HG03439 (cell line): Measurements from ENCODE around the gene MIDN.

Experiments used
- ATAC-seq: cut with Tn5 transposase; IDR thresholded peaks from one replicate; pipeline ENCODE4 v1.9.1; 2021; ENCODE audit warnings: mild to moderate bottlenecking, moderate library complexity; ENCODE audit not compliant: unreplicated experiment

The MIDN gene

DNA sequence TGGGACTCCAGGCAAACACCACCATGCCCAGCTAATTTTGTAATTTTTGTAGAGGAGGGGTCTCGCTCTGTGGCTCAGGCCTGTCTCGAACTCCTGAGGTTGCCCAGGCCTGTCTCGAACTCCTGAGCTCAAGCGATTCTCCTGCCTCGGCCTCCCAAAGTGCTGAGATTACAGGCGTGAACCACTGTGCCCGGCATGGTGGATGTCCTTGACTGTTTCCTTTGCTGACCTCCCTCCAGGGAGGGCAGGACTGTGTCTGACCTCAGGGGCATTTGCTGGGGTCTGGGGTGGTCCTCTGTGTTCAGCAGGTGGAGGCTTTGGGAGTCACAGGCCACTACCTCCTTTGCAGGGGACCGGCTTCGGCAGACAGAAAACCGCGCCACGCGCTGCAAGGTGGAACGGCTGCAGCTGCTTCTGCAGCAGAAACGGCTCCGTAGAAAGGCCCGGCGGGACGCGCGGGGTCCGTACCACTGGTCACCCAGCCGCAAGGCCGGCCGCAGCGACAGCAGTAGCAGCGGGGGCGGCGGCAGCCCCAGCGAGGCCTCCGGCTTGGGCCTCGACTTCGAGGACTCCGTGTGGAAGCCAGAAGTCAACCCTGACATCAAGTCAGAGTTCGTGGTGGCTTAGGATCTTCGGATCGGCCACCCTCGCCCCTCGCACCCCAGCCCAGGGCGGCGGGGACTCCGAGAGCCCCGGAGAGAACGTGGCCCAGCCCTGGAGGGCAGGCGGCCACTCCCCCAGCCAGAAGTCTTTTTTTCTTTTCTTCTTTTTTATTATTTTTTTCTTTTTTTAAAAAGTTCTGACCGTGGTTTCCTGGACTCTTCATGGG is 8.5 kb downstream of the MIDN start:
- ATAC-seq = no peak

DNA sequence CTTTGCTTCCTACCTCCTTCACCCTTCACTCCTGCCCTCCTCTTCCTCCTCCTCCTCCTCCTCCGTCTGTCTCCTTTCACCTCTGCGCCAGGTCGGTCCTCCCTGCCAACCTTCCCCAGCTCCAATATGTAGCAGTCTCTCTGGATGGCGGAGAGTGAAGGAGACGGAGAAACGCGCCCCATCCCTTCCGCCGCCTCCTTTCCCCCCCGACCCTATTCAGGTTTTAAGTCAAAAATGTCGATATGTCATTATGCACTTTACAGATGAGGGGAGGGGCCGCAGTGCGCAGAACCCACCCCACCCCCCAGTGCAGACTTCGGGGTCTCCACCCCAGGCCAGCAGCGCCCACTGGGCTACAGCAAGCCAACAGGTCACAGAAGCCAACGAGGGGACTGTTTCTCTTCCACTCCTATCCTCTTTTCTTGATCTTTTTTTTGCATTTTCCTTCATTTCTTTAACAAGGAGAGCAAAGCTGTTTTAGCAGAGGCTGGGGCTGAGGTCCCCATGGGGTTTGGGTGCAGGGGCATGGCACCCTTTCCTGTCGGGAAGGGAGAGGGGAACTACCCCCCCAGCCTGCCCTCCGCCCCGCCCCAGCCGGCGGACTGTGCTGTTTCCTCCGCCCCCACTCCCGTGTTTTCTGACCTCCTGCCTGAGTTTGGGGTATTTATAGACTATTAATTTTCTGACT is 9.2 kb downstream of the MIDN start:
- ATAC-seq = no peak

DNA sequence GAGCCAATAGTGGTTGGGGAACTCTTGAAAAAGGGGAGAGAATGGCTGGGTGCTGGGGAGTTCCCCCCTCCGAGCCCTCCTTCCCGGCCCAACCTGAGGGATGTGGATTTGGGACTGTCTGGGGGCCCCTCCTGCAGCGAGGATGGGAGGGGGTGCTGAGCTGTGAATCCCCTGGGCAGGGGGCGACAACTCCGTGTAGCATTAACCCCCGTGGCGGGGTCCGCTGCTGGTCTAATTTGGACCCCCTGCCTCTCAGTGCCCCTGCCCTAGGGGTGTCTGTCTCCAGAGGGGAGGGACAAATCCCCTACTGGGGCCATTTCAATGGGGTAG is 9.7 kb downstream of the MIDN start:
- ATAC-seq = no peak

DNA sequence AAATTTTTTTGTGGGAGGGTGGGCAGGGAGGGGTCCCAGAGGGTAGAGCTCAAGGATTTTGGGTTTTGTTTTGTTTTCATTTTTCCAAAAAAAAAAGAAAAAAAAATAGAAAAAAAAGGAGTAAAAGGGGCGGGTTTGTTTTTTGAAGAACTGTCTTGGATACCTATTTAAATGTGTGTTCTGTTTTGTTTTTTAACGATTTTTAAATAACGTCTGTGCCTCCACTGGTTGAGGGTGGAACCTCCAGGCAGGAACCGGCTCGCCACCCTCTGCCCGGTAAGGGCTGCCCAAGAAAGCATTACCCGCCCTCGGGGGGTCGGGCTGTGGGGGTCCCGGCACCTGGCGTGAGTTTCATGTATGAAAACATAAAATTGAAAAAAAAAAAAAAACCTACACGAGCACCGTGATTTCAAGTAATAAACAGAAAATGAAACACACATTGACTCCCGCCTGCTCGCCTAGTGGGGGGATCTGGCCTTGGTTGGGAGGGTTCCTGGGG is 10.4 kb downstream of the MIDN start:
- no peak for ATAC-seq

DNA sequence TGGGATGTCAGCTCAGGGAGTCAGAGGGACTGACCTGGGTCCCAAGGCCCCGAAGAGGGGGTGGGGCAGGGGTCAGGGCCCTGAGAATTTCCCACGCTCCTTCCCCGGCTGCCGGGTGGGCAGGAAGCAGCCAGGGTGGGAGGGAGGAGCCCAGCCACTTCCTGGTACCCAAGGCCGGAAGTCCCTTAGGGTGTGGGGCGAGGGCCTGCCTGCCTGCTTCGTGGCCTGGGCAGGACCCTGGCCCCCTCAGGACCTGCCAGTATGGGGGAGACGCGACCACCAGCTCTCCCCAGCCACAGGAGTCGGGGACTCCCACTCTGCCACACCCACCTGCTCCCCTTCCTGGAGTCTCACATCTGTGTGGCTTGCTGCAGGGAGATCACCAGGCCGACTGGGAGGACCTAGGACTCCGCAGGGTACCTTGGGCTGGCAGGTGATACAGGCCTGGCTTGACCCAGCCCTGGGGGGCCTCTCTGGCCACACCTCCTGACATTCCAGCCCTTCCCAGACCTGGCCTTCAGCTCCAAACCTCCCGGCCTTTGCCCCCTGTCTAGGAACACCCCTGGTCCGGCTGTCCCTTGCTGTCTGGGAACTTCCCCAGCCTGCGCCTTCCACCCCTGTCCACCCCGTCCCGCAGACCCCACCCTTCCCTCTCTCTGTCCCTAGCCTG is 11.0 kb downstream of the MIDN start:
- ATAC-seq = peak; percentile 25

DNA sequence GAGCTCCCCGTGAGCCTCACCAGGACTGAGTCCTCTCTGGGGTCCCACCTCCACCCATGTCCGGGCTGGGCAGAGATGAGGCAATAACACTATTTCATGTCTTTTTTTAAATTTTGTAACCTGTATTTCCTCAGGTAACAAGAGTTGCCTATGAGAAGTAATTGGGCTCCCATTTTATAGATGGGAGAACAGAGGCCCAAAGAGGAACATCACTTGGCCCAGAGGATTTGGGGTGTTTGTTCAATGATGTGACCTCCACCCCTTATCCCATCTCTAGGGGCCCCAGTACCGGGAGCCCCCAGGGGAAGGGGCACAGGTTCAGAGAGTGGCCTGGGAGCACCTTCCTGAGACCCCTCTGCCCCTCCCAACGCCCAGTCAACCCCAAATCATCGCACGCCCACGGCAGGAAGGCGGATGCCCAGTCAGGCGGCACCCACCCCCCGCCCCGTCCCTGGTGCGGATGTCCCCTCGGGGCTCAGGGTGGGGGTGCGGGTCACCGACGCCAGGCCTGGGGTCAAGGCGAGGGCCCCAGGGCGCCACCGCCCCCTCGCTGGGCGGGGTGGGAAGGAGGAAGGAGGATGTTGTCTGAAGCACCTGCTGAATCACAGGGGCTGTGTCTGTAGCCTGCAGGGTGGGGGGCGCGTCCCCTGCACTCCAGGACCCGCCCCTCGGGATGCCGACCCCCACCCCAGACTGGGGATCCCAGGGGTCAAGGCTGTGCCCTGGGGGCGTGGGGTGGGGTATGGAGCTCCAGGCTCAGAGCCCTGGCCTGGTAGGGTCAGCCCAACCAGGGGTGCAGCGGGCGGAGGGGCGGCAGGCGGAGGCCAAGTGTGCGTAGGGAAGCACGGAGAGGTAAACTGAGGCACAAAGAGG is 11.7 kb downstream of the MIDN start:
- ATAC-seq = peak; percentile 2

DNA sequence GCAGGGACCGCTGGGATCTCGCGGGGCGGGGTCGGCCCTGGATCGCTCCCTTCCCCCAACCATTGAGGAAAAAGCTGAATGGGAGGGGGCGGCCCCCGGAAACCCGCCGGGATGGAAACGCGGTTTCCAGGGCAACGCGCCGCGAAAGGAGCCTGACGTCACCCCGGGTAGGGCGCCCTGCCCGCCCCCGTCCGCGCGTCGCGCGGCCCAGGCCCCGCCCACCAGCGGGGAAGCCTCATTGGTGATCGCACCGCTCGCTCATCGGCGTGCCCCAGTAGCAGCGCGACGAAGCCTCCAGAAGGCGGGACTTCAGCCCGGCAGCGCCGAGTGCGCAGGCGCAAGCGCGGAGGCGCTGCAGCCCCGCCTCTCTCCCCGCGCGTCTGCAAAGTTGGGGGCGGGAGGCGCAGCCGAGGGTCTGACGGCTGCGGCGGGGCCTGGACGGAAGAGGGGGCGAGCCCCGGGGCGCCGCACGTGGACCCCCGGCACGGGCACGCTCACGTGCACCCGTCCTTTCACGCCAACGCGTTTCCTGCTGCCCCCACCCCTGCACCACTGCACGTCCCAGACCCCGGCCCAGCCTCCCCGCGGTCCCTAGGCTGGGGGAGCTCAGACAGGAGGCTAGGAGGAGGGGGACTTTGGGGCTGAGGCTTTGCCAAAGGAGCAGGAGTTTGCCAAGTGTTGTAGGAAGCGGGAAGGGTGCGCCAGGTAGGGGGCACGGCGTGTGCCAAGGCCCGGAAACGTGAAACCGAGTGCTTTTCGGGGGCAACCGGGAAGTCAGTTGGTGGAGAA is 12.6 kb downstream of the MIDN start:
- ATAC-seq = peak; percentile 46

DNA sequence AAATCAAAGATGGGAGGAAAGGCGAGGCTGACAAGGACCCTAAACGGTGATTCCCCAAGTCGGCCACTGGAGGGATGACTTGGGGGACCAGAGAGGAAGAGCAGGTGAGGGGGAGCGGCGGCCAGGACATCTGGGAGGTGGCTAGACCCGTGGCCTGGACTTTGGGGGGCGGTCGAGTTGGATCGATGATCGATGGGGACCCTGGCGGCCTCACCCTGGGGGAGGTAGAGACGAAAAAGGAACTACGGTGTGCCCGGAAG is 13.1 kb downstream of the MIDN start:
- ATAC-seq = no peak

DNA sequence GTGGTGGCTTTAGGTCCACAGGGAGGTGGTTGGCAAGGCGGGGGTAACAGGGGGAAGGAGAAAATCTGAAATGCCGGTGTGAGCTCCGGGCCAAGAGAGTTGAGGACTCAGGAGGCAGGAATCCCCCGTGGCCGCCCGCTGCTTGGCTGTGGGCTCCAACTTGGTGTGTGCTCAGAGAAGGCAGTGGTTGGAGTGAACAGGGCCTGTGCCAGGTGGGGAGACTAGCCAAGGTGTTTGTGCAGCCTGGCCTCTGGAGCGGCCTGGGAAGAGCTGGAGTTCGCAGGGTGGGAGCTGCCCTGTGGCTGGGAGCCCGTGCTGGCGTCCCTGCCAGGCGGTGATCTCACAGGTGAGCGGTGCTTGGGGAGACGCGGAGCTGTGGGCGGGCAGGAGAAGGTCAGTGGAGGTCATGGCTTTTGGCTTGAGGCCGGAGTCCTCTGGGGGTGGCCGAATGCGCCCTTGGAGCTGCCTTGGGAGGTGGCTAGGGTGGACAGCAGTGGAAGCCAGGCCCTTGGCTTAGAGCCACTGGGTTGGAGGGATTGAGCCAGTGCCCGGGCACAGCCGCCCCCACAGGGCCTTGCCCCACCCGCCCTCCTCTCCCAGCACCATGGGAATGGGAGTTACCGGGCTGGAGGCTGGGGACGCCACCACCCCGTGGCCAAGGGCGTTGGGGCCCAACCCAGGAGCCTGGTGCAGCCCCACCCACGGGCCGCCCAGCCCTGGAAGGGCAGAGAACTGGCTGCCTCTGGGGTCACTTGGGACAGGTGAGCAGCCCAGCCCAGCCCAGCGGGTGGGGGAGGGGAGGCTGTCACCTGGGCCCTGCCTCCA is 13.6 kb downstream of the MIDN start:
- no peak for ATAC-seq

DNA sequence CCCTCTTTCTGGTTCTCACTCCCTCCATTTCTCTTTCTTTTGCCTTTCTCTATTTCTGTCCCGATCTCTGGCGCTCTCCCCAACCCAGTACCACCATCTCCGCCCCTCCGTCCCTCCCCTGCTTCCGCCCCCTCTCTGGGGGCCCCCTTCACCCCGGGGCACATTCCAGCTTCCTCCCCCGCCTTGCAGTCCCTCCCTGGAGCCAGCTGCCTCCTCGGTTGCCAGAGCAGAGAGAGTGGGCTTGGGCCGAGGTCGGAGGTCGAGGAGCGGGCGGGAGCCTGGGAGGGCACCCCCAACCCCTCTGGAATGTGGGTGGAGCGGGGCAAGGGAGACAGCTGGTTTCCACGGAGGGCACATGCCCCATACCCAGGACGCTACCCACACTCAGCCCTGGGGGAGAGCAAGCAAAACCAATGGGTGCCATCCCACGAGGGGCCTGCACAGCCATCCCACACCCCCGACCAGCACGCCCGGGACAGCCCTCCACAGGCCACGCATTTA is 14.3 kb downstream of the MIDN start:
- no peak for ATAC-seq

DNA sequence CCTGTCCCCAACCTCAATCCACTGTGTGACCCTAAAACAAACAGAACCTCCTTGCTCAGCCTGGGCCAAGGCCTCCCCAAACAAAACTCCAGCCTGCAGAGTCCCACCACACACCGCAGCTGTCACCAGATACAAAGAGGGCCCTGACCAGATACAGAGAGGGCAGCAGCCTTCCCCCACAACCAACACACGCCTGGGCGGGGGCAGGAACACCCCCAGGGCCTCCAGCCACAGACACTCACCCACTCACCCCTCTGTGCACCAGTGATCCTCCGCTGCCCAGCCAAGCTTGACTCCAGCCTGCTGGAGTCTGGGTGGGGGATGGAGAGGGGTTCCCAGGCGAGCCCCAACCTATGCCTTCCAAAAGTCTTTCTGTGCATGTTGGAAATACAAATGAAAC is 14.8 kb downstream of the MIDN start:
- no peak for ATAC-seq

DNA sequence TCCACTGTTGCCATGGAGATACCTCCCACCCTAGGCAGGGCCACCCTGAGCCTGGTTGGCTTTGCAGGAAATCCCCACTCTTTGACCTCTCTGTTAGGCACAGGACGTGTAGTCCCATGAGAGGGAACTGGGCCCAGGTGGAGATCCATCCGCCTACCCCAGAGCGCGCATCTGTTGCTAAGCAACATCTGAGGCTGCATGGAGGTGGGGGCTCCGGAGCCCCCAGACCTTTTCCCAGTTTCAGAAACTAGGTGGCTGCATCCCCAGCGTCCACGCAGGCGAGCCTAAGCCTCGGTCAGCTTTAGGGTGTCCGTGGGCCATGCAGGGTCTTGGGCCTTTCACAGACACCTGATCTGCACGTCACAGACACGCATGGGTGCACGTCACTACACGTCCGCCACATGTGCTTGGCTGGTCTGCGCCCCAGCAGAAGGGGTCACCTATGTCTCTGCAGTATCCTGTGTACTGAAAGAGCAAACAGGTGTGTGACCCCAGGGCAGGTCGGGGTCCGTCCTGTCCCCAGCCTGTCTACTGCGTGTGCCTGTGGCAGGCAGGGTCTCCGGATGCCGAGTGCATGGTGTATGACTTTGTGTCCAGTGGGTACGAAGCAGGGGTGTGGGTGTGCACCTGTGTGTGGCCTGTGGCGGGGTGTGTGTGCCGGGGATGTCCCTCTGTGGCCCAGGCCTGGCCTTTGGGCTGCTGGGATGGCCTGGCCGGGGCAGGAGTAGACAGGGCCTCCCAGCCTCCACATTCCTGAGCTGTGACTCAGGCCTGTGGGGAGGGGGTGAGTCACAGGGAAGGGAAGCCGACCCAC is 16.6 kb downstream of the MIDN start:
- no peak for ATAC-seq

DNA sequence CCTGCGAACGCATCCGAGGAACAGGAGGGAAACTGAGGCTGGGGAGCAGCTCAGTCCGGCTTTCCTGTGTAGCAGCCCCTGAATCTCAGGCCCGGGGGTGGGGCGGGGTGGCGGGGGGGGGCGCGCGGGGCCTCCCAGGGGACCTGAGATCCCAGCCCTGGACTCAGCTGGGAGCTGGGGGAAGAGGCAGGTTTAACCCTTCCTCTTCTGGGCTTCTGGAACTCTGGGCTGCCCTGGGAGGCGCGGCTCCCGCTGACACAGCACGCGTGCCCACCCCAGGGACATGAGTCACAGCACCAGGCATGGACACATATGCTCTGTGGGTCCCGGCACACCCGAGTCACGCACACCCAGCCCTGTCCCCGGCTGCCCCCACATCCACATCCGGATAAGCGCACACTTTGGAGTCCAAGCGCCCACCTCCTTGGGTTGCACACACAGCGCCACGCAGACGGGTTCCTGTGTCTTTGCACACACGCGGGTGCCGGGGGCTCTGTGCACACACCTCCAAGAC is 17.3 kb downstream of the MIDN start:
- no peak for ATAC-seq

DNA sequence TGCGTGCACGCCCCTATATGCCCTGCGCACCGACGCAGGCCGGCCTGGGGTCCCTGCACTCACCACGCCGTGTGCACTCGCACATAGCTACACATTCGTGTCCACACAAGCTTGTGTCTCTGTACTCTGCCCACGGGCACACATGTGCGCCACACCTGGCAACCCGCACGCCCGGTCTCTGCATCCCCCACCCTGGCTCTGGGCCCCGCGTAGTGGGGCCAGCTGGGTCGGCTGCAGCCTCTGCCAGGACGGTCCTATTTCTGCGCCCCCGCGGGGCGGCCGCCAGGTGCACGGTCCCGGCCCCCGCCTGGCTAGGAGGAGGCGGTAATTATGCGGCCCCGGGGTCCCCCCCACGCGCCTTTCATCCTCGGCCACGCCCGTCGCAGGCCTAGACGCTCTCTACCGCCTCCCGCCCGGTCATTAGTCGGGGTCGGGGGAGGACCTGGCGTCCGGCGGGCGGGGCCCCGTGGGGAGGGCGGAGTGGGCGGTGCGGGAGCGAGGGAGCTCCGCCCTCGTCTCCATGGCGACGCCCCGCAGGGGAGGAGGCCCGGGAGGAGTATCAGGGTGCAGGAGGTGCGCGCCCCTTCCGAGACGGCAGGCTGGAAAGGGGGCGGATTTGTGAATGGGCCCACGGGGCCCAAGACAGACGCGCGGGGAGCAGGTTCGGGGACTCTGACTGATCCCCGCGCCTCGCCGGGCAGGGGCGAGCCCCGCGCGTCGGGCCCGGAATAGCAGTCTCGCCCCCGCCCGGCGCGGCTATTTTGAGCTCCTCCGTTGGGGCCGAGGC is 17.9 kb downstream of the MIDN start:
- peak; percentile 25 for ATAC-seq

DNA sequence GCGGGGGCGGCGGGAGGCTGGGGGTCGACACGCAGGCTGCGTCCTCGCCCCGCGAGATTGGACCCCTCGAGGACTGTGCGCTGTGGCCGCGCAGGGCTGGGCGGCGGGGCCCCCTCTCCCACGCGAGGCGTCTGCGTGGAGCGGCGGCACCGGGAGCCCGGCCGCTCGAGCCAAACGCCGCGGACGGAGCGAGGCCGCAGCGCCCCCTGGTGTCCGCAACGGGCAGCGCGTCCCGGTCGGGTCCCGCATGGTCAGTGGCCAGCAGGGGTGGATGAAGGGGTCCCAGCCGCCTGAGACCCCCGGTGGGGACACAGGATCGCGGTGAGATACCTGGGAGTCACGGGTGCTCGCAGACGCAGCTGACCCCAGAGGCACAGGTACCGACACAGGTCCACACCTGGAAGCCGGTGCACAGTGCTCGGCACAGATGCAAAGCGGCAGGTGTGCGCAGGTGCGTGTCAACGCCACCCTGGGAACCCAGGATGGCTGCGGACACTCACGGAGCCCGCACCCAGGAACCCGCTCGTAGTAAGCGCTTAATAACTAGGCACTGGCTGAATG is 18.6 kb downstream of the MIDN start:
- peak; percentile 9 for ATAC-seq

DNA sequence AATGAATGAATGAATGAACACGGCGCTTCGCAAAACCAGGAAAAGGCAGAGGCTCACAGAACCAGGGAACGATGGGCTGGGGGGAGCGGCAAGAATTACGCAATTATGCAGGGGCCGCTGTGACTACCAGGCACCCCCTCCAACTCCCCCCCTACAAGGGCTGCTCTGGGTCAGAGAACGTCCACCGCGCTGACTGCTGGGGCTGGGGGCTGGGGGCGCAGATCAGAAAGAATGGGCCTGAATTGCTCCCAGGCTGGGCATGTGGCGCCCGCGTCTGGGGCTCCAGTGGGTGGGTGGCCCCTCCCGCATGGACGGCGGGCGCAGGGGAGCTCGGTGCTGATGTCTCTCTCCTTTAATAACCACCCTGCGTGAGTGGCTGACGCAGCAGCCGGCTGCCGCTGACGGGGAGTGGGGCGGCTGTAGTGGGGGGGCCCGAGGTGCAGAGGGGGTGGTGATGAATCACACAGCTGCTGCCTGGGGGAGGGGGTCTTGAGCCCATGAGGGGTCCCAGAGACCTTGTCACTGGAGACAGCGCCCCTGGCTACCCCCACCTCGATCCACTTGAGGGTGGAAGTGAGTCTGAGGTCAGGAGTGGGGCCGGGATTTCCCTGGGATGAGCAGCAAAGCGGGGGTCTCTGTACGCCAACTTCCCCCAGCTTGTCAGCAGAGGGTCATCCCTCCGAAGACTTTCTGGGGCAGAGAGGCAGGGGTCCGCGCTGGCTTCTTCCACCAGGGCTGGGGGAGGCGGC is 19.3 kb downstream of the MIDN start:
- no peak for ATAC-seq
